Ishikawa (cell line): ENCODE measurements around the gene PLXNA3.

ENCODE experiments used
- EP300 ChIP-seq: IDR thresholded peaks from 2 replicates; pipeline ENCODE4 v1.6.1; 2012; ENCODE audit warnings: borderline replicate concordance
- RAD21 ChIP-seq: IDR thresholded peaks from 2 replicates; pipeline ENCODE4 v1.6.1; 2012; ENCODE audit warnings: low read depth

DNA sequence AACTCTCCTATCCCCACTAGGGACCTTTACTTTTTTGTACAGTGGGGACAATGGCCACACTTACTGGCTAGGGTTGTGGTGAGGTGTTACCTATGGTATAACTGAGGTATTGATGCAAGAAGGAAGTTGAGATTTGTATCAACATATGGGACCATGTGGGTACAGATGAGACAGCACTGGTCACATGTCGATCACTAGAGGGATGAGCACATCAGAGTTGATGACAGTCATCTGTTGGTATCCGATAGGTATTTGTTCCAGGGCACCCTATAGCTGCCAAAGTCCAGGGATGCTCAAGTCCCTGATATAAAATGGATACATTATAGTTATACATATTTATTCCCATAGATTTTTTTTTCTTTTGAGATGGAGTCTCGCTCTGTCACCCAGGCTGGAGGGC, 44.9 kb downstream of the PLXNA3 start:
- no peak for TF ChIP-seq EP300
- no peak for TF ChIP-seq RAD21
